Prostate gland (tissue), 2 donors: ENCODE data around the gene ZC3H12C. TPM values are rescaled to one million over a fixed set of nuclear protein-coding genes. Genes with fewer than 3 reads are reported as not detected.

Experiments
- DNase-seq: peaks from one replicate; pipeline ENCODE4 v3.0.0-alpha.2; 2019; ENCODE audit warnings: low spot score
- H3K27ac ChIP-seq, 2 donors: fragments of 200-600 bp; sonication (generic); 2 replicates each; pipeline ENCODE4 v1.5.1; 2017 to 2019
- H3K27me3 ChIP-seq: fragments of 200-600 bp; sonication (generic); replicated peaks from 2 replicates; pipeline ENCODE4 v1.5.1; 2019; ENCODE audit not compliant: insufficient read depth
- H3K36me3 ChIP-seq, 2 donors: fragments of 200-600 bp; sonication (generic); 1 replicate in 1 of 2; 2 replicates in 1 of 2; pipeline versions ENCODE4 v1.5.1 to v1.8.1; 2017 to 2019
- H3K4me1 ChIP-seq: fragments of 200-600 bp; sonication (generic); replicated peaks from 2 replicates; pipeline ENCODE4 v1.5.1; 2019
- H3K4me3 ChIP-seq, 2 donors: fragments of 200-600 bp; sonication (generic); 2 replicates each; pipeline ENCODE4 v1.5.1; 2017 to 2019
- H3K9me3 ChIP-seq: fragments of 200-600 bp; sonication (generic); 2 replicates; pipeline ENCODE4 v1.5.1; 2017
- CTCF ChIP-seq, 4 experiments: fragments of 200-600 bp in 2 of 4; fragments of 450-650 bp in 2 of 4; sonication (generic) in 2 of 4; IDR thresholded peaks; 1 replicate in 3 of 4; 2 replicates in 1 of 4; pipeline ENCODE4 v1.5.1; 2016 to 2019; ENCODE audit warnings: antibody characterized with exemption in 4 of 4, mild to moderate bottlenecking in 2 of 4, moderate library complexity in 2 of 4
- POLR2A ChIP-seq: fragments of 450-650 bp; IDR thresholded peaks from one replicate; pipeline ENCODE4 v1.6.1; 2016; ENCODE audit warnings: antibody characterized with exemption, mild to moderate bottlenecking
- POLR2AphosphoS5 ChIP-seq: sonication (generic); formaldehyde crosslinking; IDR thresholded peaks from one replicate; pipeline ENCODE4 v1.6.1; 2017; ENCODE audit warnings: antibody characterized with exemption
- WGBS: methylation state at CpG from one replicate; pipeline ENCODE4 v1.1.5; 2018; 5-methylcytosine and 5-hydroxymethylcytosine counted together
- intact Hi-C: fragments of 100-400 bp; cut with DNase I; formaldehyde crosslinking; loops from one replicate; pipeline ENCODE4 v1.14.2; 2022
- total RNA-seq, 2 donors: library from RNA; depleted of rRNA; stranded (reverse); fragments of >200 nt; gene quantifications; one replicate each; pipeline ENCODE4 v1.1.0, GENCODE V29; 2016

Gene ZC3H12C
- total RNA-seq, 2 donors from 2014 or later, result 6.5 to 11.9 TPM

GRCh38 chr11:110134110-110134509, 40.9 kb downstream of the ZC3H12C start:
- 39% methylated on average over 6 of the region's 6 CpGs for WGBS
- Histone ChIP-seq H3K27ac (no peak overlapping the region), H3K36me3 (no peaks in the 10 kb centered on the region), H3K4me1 (no peaks in the 10 kb centered on the region), H3K4me3 (no peak overlapping the region), H3K9me3 (no peaks in the 10 kb centered on the region), H3K27me3 (no peaks in the 10 kb centered on the region)
- TF ChIP-seq POLR2AphosphoS5 (no peak), POLR2A (no peak), CTCF (IDR thresholded peaks at IDR 0.05) (no peak)
- intact Hi-C loops, result no loop called here
- no peak for DNase-seq

- H3K36me3 ChIP-seq, result no peaks in the 10 kb centered on the region
- intact Hi-C loops, result no loop called here
These were observed 48.6 kb downstream of the ZC3H12C start for GRCh38 chr11:110141812-110142211.

GRCh38 chr11:110147962-110148709, 54.9 kb downstream of the ZC3H12C start:
- intact Hi-C loops, result no loop called here
- H3K27ac ChIP-seq, result no peak overlapping the region
- H3K36me3 ChIP-seq, result no peaks in the 10 kb centered on the region
- no peaks in the 10 kb centered on the region for H3K27me3 ChIP-seq
- TF ChIP-seq CTCF (IDR thresholded peaks at IDR 0.05), result no peak
- TF ChIP-seq POLR2AphosphoS5, result no peak
- no peak for TF ChIP-seq POLR2A
- no peak overlapping the region for H3K4me3 ChIP-seq
- no peaks in the 10 kb centered on the region for H3K4me1 ChIP-seq
- no peaks in the 10 kb centered on the region for H3K9me3 ChIP-seq
- no peak for DNase-seq
- 29% methylated on average over 3 of the region's 3 CpGs for WGBS

More at GRCh38 chr11:110141812-110142211, 48.6 kb downstream of the ZC3H12C start:
- no peak for DNase-seq
- Histone ChIP-seq H3K4me3 (no peak overlapping the region), H3K9me3 (no peaks in the 10 kb centered on the region), H3K4me1 (no peaks in the 10 kb centered on the region), H3K27ac (no peak overlapping the region), H3K27me3 (no peaks in the 10 kb centered on the region)
- TF ChIP-seq POLR2A (no peak), CTCF (IDR thresholded peaks at IDR 0.05) (no peak), POLR2AphosphoS5 (no peak)

GRCh38 chr11:110148775-110149744, 55.9 kb downstream of the ZC3H12C start:
- no peaks in the 10 kb centered on the region for H3K36me3 ChIP-seq
- no peak overlapping the region for H3K27ac ChIP-seq
- no peaks in the 10 kb centered on the region for H3K27me3 ChIP-seq
- H3K4me1 ChIP-seq, result no peaks in the 10 kb centered on the region
- H3K4me3 ChIP-seq, result no peak overlapping the region
- no peak for DNase-seq
- intact Hi-C loops, result no loop called here
- no peaks in the 10 kb centered on the region for H3K9me3 ChIP-seq
- 77% methylated on average over 9 of the region's 9 CpGs for WGBS
- TF ChIP-seq POLR2AphosphoS5, result no peak
- no peak for TF ChIP-seq CTCF (IDR thresholded peaks at IDR 0.05)
- TF ChIP-seq POLR2A, result no peak
